Neural crest cell (in vitro differentiated cells): ENCODE data around the gene PAQR6. TPM values are rescaled to one million over a fixed set of nuclear protein-coding genes. Genes with fewer than 3 reads are reported as not detected.

Source experiments
- DNase-seq: peaks from one replicate; pipeline ENCODE4 v3.0.0; 2021; ENCODE audit warnings: low read depth, mixed read lengths, low spot score
- H3K27ac Mint-ChIP-seq: one replicate; pipeline ENCODE4 v1.8.0; 2021; ENCODE audit warnings: mild to moderate bottlenecking, mixed read lengths; ENCODE audit not compliant: unreplicated experiment
- H3K27me3 Mint-ChIP-seq: 2 replicates; pipeline ENCODE4 v1.8.0; 2021; ENCODE audit warnings: low read depth, mild to moderate bottlenecking, mixed read lengths
- H3K36me3 Mint-ChIP-seq: 2 replicates; pipeline ENCODE4 v1.8.0; 2021; ENCODE audit warnings: low read depth, mild to moderate bottlenecking, mixed read lengths
- H3K4me1 Mint-ChIP-seq: 2 replicates; pipeline ENCODE4 v1.8.0; 2021; ENCODE audit warnings: mixed read lengths
- H3K4me3 Mint-ChIP-seq: one replicate; pipeline ENCODE4 v1.8.0; 2021; ENCODE audit warnings: mild to moderate bottlenecking, mixed read lengths
- H3K9me3 Mint-ChIP-seq: 2 replicates; pipeline ENCODE4 v1.8.0; 2021; ENCODE audit warnings: mixed read lengths
- total RNA-seq: library from RNA; stranded (reverse); gene quantifications from 2 replicates; pipeline ENCODE4 v1.2.1, GENCODE V29; 2021
- TF ChIP-seq, protein P1 (sequence below): fragments of 200-600 bp; sonication (generic); conservative IDR thresholded peaks from 2 replicates; pipeline ENCODE4 v1.5.0; 2021; ENCODE audit warnings: antibody characterized with exemption, mild to moderate bottlenecking

PAQR6 gene
- total RNA-seq, 1 donor from 2014 or later: 17.1 TPM

- H3K27me3 Mint-ChIP-seq: no peaks in the 10 kb centered on the region
- H3K36me3 Mint-ChIP-seq: no peaks in the 10 kb centered on the region
- H3K4me3 Mint-ChIP-seq: peak overlapping the region; percentile 82
- peak; percentile 76 for DNase-seq
- peak overlapping the region; percentile 81 for H3K27ac Mint-ChIP-seq
- TF ChIP-seq, protein P1, sequence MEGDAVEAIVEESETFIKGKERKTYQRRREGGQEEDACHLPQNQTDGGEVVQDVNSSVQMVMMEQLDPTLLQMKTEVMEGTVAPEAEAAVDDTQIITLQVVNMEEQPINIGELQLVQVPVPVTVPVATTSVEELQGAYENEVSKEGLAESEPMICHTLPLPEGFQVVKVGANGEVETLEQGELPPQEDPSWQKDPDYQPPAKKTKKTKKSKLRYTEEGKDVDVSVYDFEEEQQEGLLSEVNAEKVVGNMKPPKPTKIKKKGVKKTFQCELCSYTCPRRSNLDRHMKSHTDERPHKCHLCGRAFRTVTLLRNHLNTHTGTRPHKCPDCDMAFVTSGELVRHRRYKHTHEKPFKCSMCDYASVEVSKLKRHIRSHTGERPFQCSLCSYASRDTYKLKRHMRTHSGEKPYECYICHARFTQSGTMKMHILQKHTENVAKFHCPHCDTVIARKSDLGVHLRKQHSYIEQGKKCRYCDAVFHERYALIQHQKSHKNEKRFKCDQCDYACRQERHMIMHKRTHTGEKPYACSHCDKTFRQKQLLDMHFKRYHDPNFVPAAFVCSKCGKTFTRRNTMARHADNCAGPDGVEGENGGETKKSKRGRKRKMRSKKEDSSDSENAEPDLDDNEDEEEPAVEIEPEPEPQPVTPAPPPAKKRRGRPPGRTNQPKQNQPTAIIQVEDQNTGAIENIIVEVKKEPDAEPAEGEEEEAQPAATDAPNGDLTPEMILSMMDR: no peak
- peaks cover 23% of the 10 kb centered on the region for H3K4me1 Mint-ChIP-seq
- H3K9me3 Mint-ChIP-seq: no peaks in the 10 kb centered on the region
Observed at GRCh38 chr1:156291226-156292061, 43.6 kb upstream of the PAQR6 start.

DNA sequence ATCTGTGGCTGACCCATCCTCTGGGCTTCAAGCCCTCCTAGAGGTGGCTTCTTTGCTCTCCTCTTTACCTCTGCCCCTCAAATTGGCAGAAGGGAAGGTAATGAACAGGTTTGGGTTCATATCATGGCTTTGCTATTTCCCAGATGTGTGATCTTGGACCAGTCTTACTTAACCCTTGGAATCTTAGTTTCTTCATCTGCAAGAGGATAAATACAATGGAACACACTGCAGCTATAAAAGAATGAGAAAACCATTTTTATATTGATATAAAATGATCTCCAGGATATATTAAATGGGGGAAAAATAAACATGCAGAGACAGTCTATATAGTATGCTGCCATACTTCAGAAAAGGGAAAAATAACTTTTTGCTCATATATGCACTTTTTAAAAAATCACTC, 42.0 kb upstream of the PAQR6 start:
- no peak for DNase-seq
- Mint-ChIP-seq H3K4me3 (peak overlapping the region; percentile 1), H3K27ac (no peak overlapping the region), H3K27me3 (no peaks in the 10 kb centered on the region), H3K36me3 (no peaks in the 10 kb centered on the region), H3K9me3 (no peaks in the 10 kb centered on the region), H3K4me1 (peaks cover 12% of the 10 kb centered on the region)
- TF ChIP-seq, protein P1: no peak

GRCh38 chr1:156286061-156286460, 38.2 kb upstream of the PAQR6 start:
- Mint-ChIP-seq H3K9me3 (no peaks in the 10 kb centered on the region), H3K27ac (no peak overlapping the region)

GRCh38 chr1:156285437-156285836, 37.6 kb upstream of the PAQR6 start:
- TF ChIP-seq, protein P1: no peak
- Mint-ChIP-seq H3K4me1 (peaks cover 27% of the 10 kb centered on the region), H3K27ac (no peak overlapping the region), H3K27me3 (no peaks in the 10 kb centered on the region), H3K36me3 (no peaks in the 10 kb centered on the region), H3K4me3 (peak overlapping the region; percentile 83), H3K9me3 (no peaks in the 10 kb centered on the region)
- DNase-seq: no peak

More at GRCh38 chr1:156286061-156286460, 38.2 kb upstream of the PAQR6 start:
- H3K4me1 Mint-ChIP-seq: peaks cover 24% of the 10 kb centered on the region
- no peaks in the 10 kb centered on the region for H3K27me3 Mint-ChIP-seq
- H3K4me3 Mint-ChIP-seq: peak overlapping the region; percentile 68
- no peaks in the 10 kb centered on the region for H3K36me3 Mint-ChIP-seq
- no peak for DNase-seq
- TF ChIP-seq, protein P1: no peak

DNA sequence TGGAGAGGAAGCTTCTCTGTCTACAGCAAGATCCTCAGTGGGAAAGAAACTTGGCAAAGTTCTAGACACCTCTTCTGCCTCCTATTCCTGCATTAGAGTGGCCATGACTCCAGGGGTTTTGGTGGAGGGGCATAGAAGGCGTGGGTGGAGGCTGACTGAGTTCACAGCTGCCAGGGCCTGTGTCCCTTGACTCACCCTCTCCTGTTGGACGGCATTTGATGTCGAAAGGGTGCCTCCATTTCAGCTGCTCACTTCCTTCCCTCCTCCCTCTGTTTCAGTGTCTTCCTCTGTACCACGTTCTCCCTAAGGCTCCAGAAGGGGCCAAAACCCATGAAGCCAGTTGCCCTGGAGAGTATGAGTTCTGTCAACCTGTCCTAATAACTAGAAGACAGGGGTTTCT, 36.9 kb upstream of the PAQR6 start:
- H3K27me3 Mint-ChIP-seq: no peaks in the 10 kb centered on the region
- DNase-seq: no peak
- H3K9me3 Mint-ChIP-seq: no peaks in the 10 kb centered on the region
- peak overlapping the region; percentile 83 for H3K4me3 Mint-ChIP-seq
- peaks cover 32% of the 10 kb centered on the region for H3K4me1 Mint-ChIP-seq
- TF ChIP-seq, protein P1: no peak
- no peaks in the 10 kb centered on the region for H3K36me3 Mint-ChIP-seq
- no peak overlapping the region for H3K27ac Mint-ChIP-seq
